Activated CD8-positive, alpha-beta memory T cell treated with anti-CD3 and anti-CD28 coated beads, Interleukin-2, amount 50 U/mL, for 1 hour (primary cell): ENCODE results near the gene KMT5C.

Source experiments
- DNase-seq: peaks from one replicate; pipeline ENCODE4 v3.0.0-alpha.2; 2020; ENCODE audit errors: extremely low read depth

Gene KMT5C

GRCh38 chr19:55385724-55386492, 46.2 kb downstream of the KMT5C start, which contains the start of gene RPL28:
Gene RPL28 (plus strand): TSS chr19:55385932. CDS start chr19:55386358, 426 bp downstream.
- DNase-seq: peak; percentile 96

GRCh38 chr19:55386493-55386971, 46.9 kb downstream of the KMT5C start:
- no peak for DNase-seq

- DNase-seq: no peak
Measured at GRCh38 chr19:55387736-55388497, 48.2 kb downstream of the KMT5C start.

- DNase-seq: no peak
Measured at GRCh38 chr19:55389386-55390317, 50.0 kb downstream of the KMT5C start.

- DNase-seq: no peak
Measured at GRCh38 chr19:55390461-55390880, 50.8 kb downstream of the KMT5C start.

- no peak for DNase-seq
Measured at GRCh38 chr19:55391191-55391670, 51.6 kb downstream of the KMT5C start.

GRCh38 chr19:55391702-55392615, 52.3 kb downstream of the KMT5C start:
- DNase-seq: no peak

- no peak for DNase-seq
Measured at GRCh38 chr19:55392820-55393761, 53.4 kb downstream of the KMT5C start.
